HepG2 (cell line): ENCODE data around the gene BRMS1. TPM values are rescaled to one million over a fixed set of nuclear protein-coding genes. Genes with fewer than 3 reads are reported as not detected.

Experiments used
- FOXK1 ChIP-seq: sonication (generic); formaldehyde crosslinking; IDR thresholded peaks from 2 replicates; pipeline ENCODE4 v1.4.0; 2020; ENCODE audit warnings: low read depth, missing genetic modification reagents, borderline replicate concordance
- HES4 ChIP-seq: sonication (generic); formaldehyde crosslinking; IDR thresholded peaks from 2 replicates; pipeline ENCODE4 v1.9.0; 2021; ENCODE audit warnings: mild to moderate bottlenecking, missing genetic modification reagents, borderline replicate concordance
- KLF6 ChIP-seq: IDR thresholded peaks from 2 replicates; pipeline ENCODE4 v1.8.0; 2016; ENCODE audit warnings: missing biosample characterization, missing genetic modification reagents
- RELA ChIP-seq: sonication (generic); formaldehyde crosslinking; IDR thresholded peaks from 2 replicates; pipeline ENCODE4 v1.4.0; 2020; ENCODE audit warnings: missing genetic modification reagents
- TBX2 ChIP-seq: sonication (generic); formaldehyde crosslinking; IDR thresholded peaks from 2 replicates; pipeline ENCODE4 v1.5.0; 2020; ENCODE audit warnings: missing genetic modification reagents, mild to moderate bottlenecking, borderline replicate concordance
- TMF1 ChIP-seq: sonication (generic); formaldehyde crosslinking; IDR thresholded peaks from 2 replicates; pipeline ENCODE4 v1.8.1; 2022; ENCODE audit warnings: low read depth, missing genetic modification reagents
- XBP1 ChIP-seq: sonication (generic); formaldehyde crosslinking; IDR thresholded peaks from 2 replicates; pipeline ENCODE4 v1.5.0; 2020; ENCODE audit warnings: missing genetic modification reagents
- ZBTB25 ChIP-seq: IDR thresholded peaks from 2 replicates; pipeline ENCODE4 v1.6.1; 2018; ENCODE audit warnings: missing genetic modification reagents
- ZKSCAN5 ChIP-seq: sonication (generic); formaldehyde crosslinking; IDR thresholded peaks from 2 replicates; pipeline ENCODE4 v1.5.1; 2020; ENCODE audit warnings: mild to moderate bottlenecking, missing genetic modification reagents
- ZNF263 ChIP-seq: sonication (generic); formaldehyde crosslinking; IDR thresholded peaks from 2 replicates; pipeline ENCODE4 v1.4.0; 2020; ENCODE audit warnings: missing genetic modification reagents
- ZNF264 ChIP-seq: sonication (generic); formaldehyde crosslinking; IDR thresholded peaks from 2 replicates; pipeline ENCODE4 v1.4.0; 2020; ENCODE audit warnings: missing genetic modification reagents
- ZNF350 ChIP-seq: sonication (generic); formaldehyde crosslinking; IDR thresholded peaks from 2 replicates; pipeline ENCODE4 v1.4.0; 2020; ENCODE audit warnings: mild to moderate bottlenecking, low read depth, missing genetic modification reagents, borderline replicate concordance
- ZNF496 ChIP-seq: sonication (generic); formaldehyde crosslinking; IDR thresholded peaks from 2 replicates; pipeline ENCODE4 v1.8.1; 2023; ENCODE audit warnings: mild to moderate bottlenecking, moderate library complexity, missing genetic modification reagents; ENCODE audit not compliant: insufficient replicate concordance
- ZNF546 ChIP-seq: sonication (generic); formaldehyde crosslinking; conservative IDR thresholded peaks from 2 replicates; pipeline ENCODE4 v1.8.1; 2023; ENCODE audit warnings: mild to moderate bottlenecking, missing genetic modification reagents
- ZNF670 ChIP-seq: sonication (generic); formaldehyde crosslinking; IDR thresholded peaks from 2 replicates; pipeline ENCODE4 v1.8.0; 2022; ENCODE audit warnings: mild to moderate bottlenecking, missing genetic modification reagents, borderline replicate concordance
- ZNF713 ChIP-seq: sonication (generic); formaldehyde crosslinking; IDR thresholded peaks from 2 replicates; pipeline ENCODE4 v1.4.0; 2020; ENCODE audit warnings: mild to moderate bottlenecking, missing genetic modification reagents
- polyA plus RNA-seq, 8 experiments: library from polyadenylated mRNA; depleted of rRNA in 3 of 8; stranded (reverse) in 7 of 8; unstranded in 1 of 8; fragments of >200 nt; fragmentation: Illumina TruSeq in 4 of 8; extraction: Trizol in 4 of 8; gene quantifications; 2 replicates each; pipeline versions ENCODE4 v1.2.1 to v1.2.3, GENCODE V29; 2011 to 2016; ENCODE audit warnings: low read depth in 4 of 8, missing spikeins in 1 of 8, mixed read lengths in 1 of 8; ENCODE audit not compliant: insufficient read depth in 1 of 8
- total RNA-seq, 5 experiments: library from RNA; depleted of rRNA; stranded (reverse); fragments of >200 nt; fragmentation: Illumina TruSeq; extraction: Trizol; gene quantifications; 2 replicates each; pipeline ENCODE4 v1.2.3, GENCODE V29; 2016; ENCODE audit warnings: low read depth in 1 of 5
- TF ChIP-seq, protein P1 (sequence below): sonication (generic); formaldehyde crosslinking; IDR thresholded peaks from 2 replicates; pipeline ENCODE4 v1.4.0; 2020; ENCODE audit warnings: mild to moderate bottlenecking, missing genetic modification reagents
- TF ChIP-seq, protein P2 (sequence below): sonication (generic); formaldehyde crosslinking; conservative IDR thresholded peaks from 2 replicates; pipeline ENCODE4 v1.8.0; 2022; ENCODE audit warnings: low read depth, missing genetic modification reagents

The BRMS1 gene
- total and polyA plus RNA-seq, 2 of the 13 experiments (the other 11 are each of a cell fraction or from before 2014, with no cell fraction given), result 15.8 to 55.7 TPM

DNA sequence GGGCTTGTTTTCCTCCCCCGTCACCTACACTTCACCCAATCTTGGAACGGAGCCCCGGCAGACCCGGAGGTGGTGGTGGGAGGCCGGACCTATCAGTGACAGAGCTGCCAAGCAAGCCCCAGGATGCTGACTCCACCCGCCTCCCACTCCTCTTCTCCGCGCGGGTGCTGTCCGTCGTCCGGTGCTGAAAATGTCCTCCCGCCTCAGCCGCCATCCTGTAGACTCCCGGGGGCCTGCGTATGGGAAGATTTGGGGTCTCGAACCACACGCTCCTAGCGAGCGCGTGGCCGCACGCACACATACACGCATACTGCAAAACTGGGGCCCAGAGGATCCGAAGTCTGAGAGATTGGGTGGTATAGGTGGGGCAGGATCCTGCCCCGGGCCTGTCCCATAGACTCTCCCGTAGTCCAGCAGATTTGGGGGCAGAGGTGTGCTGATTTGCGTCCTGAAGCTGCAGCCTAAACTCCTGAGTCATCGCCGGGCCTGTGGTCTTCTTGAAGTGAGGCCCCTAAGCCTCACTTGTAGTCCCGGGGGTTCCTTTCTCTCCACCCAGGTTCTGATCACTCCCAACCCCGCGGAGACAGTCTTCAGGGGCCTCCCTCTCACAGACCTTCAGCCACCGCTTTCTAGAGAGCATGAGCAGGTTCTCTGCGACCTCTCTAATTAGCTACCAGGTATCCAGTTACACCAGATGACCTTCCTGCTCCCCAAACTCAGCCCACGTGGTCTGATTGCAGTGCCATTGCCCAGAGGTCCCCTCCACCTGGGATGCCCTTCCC lies 55.2 kb downstream of the BRMS1 start (continued):
- TF ChIP-seq ZNF263 (CRISPR knock-in tag), result peak; percentile 78
- no peak for TF ChIP-seq RELA (CRISPR knock-in tag)
- TF ChIP-seq XBP1 (CRISPR knock-in tag), result 0 out of 2 replicates have a peak, but pooled peaks have one; percentile 27
- TF ChIP-seq TMF1, result peak; percentile 84; the same call in 1 of the 2 replicates
- TF ChIP-seq ZNF713 (CRISPR knock-in tag), result no peak
- TF ChIP-seq TBX2 (CRISPR knock-in tag), result no peak; the same call in 1 of the 2 replicates
- TF ChIP-seq ZNF670, result peak; percentile 75; the same call in 1 of the 2 replicates
- TF ChIP-seq HES4 (CRISPR knock-in tag), result peak; percentile 96
- 0 out of 2 replicates have a peak, but pooled peaks have one; percentile 25 for TF ChIP-seq ZNF546 (CRISPR knock-in tag)
- peak; percentile 46; the same call in 1 of the 2 replicates for TF ChIP-seq FOXK1
- TF ChIP-seq, protein P1, sequence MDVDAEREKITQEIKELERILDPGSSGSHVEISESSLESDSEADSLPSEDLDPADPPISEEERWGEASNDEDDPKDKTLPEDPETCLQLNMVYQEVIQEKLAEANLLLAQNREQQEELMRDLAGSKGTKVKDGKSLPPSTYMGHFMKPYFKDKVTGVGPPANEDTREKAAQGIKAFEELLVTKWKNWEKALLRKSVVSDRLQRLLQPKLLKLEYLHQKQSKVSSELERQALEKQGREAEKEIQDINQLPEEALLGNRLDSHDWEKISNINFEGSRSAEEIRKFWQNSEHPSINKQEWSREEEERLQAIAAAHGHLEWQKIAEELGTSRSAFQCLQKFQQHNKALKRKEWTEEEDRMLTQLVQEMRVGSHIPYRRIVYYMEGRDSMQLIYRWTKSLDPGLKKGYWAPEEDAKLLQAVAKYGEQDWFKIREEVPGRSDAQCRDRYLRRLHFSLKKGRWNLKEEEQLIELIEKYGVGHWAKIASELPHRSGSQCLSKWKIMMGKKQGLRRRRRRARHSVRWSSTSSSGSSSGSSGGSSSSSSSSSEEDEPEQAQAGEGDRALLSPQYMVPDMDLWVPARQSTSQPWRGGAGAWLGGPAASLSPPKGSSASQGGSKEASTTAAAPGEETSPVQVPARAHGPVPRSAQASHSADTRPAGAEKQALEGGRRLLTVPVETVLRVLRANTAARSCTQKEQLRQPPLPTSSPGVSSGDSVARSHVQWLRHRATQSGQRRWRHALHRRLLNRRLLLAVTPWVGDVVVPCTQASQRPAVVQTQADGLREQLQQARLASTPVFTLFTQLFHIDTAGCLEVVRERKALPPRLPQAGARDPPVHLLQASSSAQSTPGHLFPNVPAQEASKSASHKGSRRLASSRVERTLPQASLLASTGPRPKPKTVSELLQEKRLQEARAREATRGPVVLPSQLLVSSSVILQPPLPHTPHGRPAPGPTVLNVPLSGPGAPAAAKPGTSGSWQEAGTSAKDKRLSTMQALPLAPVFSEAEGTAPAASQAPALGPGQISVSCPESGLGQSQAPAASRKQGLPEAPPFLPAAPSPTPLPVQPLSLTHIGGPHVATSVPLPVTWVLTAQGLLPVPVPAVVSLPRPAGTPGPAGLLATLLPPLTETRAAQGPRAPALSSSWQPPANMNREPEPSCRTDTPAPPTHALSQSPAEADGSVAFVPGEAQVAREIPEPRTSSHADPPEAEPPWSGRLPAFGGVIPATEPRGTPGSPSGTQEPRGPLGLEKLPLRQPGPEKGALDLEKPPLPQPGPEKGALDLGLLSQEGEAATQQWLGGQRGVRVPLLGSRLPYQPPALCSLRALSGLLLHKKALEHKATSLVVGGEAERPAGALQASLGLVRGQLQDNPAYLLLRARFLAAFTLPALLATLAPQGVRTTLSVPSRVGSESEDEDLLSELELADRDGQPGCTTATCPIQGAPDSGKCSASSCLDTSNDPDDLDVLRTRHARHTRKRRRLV (CRISPR knock-in tag), result peak; percentile 71; the same call in 1 of the 2 replicates
- TF ChIP-seq, protein P2, sequence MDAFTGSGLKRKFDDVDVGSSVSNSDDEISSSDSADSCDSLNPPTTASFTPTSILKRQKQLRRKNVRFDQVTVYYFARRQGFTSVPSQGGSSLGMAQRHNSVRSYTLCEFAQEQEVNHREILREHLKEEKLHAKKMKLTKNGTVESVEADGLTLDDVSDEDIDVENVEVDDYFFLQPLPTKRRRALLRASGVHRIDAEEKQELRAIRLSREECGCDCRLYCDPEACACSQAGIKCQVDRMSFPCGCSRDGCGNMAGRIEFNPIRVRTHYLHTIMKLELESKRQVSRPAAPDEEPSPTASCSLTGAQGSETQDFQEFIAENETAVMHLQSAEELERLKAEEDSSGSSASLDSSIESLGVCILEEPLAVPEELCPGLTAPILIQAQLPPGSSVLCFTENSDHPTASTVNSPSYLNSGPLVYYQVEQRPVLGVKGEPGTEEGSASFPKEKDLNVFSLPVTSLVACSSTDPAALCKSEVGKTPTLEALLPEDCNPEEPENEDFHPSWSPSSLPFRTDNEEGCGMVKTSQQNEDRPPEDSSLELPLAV (CRISPR knock-in tag), result peak; percentile 85; the same call in 1 of the 2 replicates
- peak; percentile 80; the same call in 1 of the 2 replicates for TF ChIP-seq KLF6 (CRISPR knock-in tag)
- no peak for TF ChIP-seq ZNF496 (CRISPR knock-in tag)
- TF ChIP-seq ZBTB25 (CRISPR knock-in tag), result peak; percentile 58; the same call in 1 of the 2 replicates
- 0 out of 2 replicates have a peak, but pooled peaks have one; percentile 53 for TF ChIP-seq ZNF264
- TF ChIP-seq ZNF350 (CRISPR knock-in tag), result no peak; the same call in 1 of the 2 replicates
- TF ChIP-seq ZKSCAN5 (CRISPR knock-in tag), result 0 out of 2 replicates have a peak, but pooled peaks have one; percentile 22
